CD4-positive, alpha-beta T cell (primary cell): ENCODE data around the gene ALOX15B. TPM values are rescaled to one million over a fixed set of nuclear protein-coding genes. Genes with fewer than 3 reads are reported as not detected.
"Not testable (repeated sequence)": the region's sequence is repeated elsewhere in the genome, so short reads cannot be mapped to it uniquely, and the experiment has no call there.

Experiments
- ATAC-seq: fragments of 200-7000 bp; cut with Tn5 transposase; one replicate; pipeline ENCODE4 v1.10.0; 2022; ENCODE audit warnings: mild to moderate bottlenecking; ENCODE audit not compliant: poor library complexity
- CTCF ChIA-PET: fragments of 350-600 bp; sonication (Branson Sonifier 250); formaldehyde crosslinking; loops from one replicate; lab custom pipeline; 2021; ENCODE audit warnings: antibody characterized with exemption, inconsistent platforms; lab: Charles Lee
- POLR2A ChIA-PET: fragments of 350-600 bp; sonication (Branson Sonifier 250); formaldehyde crosslinking; loops from one replicate; lab custom pipeline; 2021; ENCODE audit warnings: antibody characterized with exemption, inconsistent platforms; lab: Charles Lee
- DNase-seq, 14 experiments: peaks; one replicate each; pipeline ENCODE4 v3.0.0-alpha.2; 2013 to 2020; ENCODE audit warnings: mixed read lengths in 2 of 14
- H3K27ac ChIP-seq, 2 donors: one replicate each; pipeline versions ENCODE4 v1.5.1 to v1.7.0; 2013; ENCODE audit warnings: low read length in 2 of 2, low read depth in 1 of 2, mild to moderate bottlenecking in 1 of 2
- H3K27me3 ChIP-seq, 2 experiments: 1 replicate in 1 of 2; 2 replicates in 1 of 2; pipeline versions ENCODE4 v1.6.1 to v1.7.0; 2013; ENCODE audit warnings: low read length in 2 of 2, control low read depth in 1 of 2, mild to moderate bottlenecking in 1 of 2, moderate library complexity in 1 of 2; ENCODE audit not compliant: insufficient read depth in 2 of 2, control insufficient read depth in 1 of 2
- H3K36me3 ChIP-seq: one replicate; pipeline ENCODE4 v1.6.1; 2013; ENCODE audit warnings: low read length, control low read depth; ENCODE audit not compliant: insufficient read depth
- H3K4me1 ChIP-seq: one replicate; pipeline ENCODE4 v1.6.1; 2013; ENCODE audit warnings: low read length, control low read depth; ENCODE audit not compliant: insufficient read depth
- H3K4me3 ChIP-seq: one replicate; pipeline ENCODE4 v1.5.1; 2013; ENCODE audit warnings: mild to moderate bottlenecking, low read length, moderate library complexity
- H3K9me3 ChIP-seq, 2 experiments: 1 replicate in 1 of 2; 2 replicates in 1 of 2; pipeline versions ENCODE4 v1.6.1 to v1.7.0; 2013; ENCODE audit warnings: low read length in 2 of 2, mild to moderate bottlenecking in 2 of 2, control low read depth in 1 of 2, moderate library complexity in 1 of 2; ENCODE audit not compliant: control insufficient read depth in 1 of 2, insufficient read depth in 1 of 2
- H3K27ac Mint-ChIP-seq: one replicate; pipeline ENCODE4 v1.8.0; 2020; ENCODE audit warnings: mixed read lengths
- H3K27me3 Mint-ChIP-seq: one replicate; pipeline ENCODE4 v1.8.0; 2021; ENCODE audit warnings: mixed read lengths
- H3K36me3 Mint-ChIP-seq: one replicate; pipeline ENCODE4 v1.8.0; 2021; ENCODE audit warnings: low read depth, mixed read lengths
- H3K4me1 Mint-ChIP-seq: one replicate; pipeline ENCODE4 v1.8.0; 2021; ENCODE audit warnings: low read depth, mixed read lengths
- H3K4me3 Mint-ChIP-seq: one replicate; pipeline ENCODE4 v1.8.0; 2020; ENCODE audit warnings: mild to moderate bottlenecking, mixed read lengths
- H3K9me3 Mint-ChIP-seq: one replicate; pipeline ENCODE4 v1.8.0; 2020; ENCODE audit warnings: mixed read lengths
- CTCF ChIP-seq: fragments of 200-600 bp; IDR thresholded peaks from one replicate; pipeline ENCODE4 v1.8.0; 2022; ENCODE audit warnings: antibody characterized with exemption, mild to moderate bottlenecking
- intact Hi-C, 2 experiments: fragments of 100-400 bp; cut with DNase I in 1 of 2; cut with micrococcal nuclease in 1 of 2; formaldehyde crosslinking; loops; one replicate each; pipeline versions ENCODE4 v1.15.1 to v1.9.0; 2023 to 2025; cut with DNase I, micrococcal nuclease
- total RNA-seq, 174 experiments: library from RNA in 2 of 174; stranded (reverse) in 2 of 174; gene quantifications; one replicate each; pipeline ENCODE4 v1.2.3 and lab custom pipeline; 2021 to 2026

Gene ALOX15B
- total RNA-seq, 2 experiments from 2014 or later = not detected

GRCh38 chr17:8060274-8060673 lies 21.4 kb downstream of the ALOX15B start:
- POLR2A ChIA-PET = interaction anchor here (1.0 to 1.2 kb wide), 5 partner anchors 13 to 162 kb away, joined by 3 to 9 read pairs (median 3); partner anchors contain the start of gene BORCS6
- ATAC-seq = peak; percentile 58
- peak in 13 of 14 experiments; percentile 26 to 85 (median 48) for DNase-seq
- Histone ChIP-seq H3K4me1 (peaks cover 15% of the 10 kb centered on the region), H3K9me3 (no peaks in the 10 kb centered on the region), H3K27ac (no peak overlapping the region), H3K4me3 (no peak overlapping the region), H3K36me3 (no peaks in the 10 kb centered on the region), H3K27me3 (peaks cover 20 to 58% of the 10 kb centered on the region in 2 experiments)
- Mint-ChIP-seq H3K36me3 (no peaks in the 10 kb centered on the region), H3K27me3 (peaks cover 77% of the 10 kb centered on the region), H3K27ac (no peak overlapping the region), H3K4me3 (no peak overlapping the region), H3K4me1 (no peaks in the 10 kb centered on the region), H3K9me3 (no peaks in the 10 kb centered on the region)
- CTCF ChIA-PET = interaction anchor here (0.7 to 5.0 kb wide), 17 partner anchors 9 to 725 kb away, joined by 3 to 59 read pairs (median 3); partner anchors contain the start of gene PER1
- peak; percentile 86 for TF ChIP-seq CTCF
- intact Hi-C loops = loop anchor here (1.0 to 10.0 kb wide), 6 partner anchors 50 to 937 kb away; no protein-coding TSS in a partner anchor

- H3K4me1 ChIP-seq, H3K36me3 Mint-ChIP-seq, H3K27ac ChIP-seq, DNase-seq, H3K9me3 ChIP-seq, H3K9me3 Mint-ChIP-seq, H3K27ac Mint-ChIP-seq, ATAC-seq, H3K4me1 Mint-ChIP-seq, H3K4me3 Mint-ChIP-seq, H3K4me3 ChIP-seq, H3K36me3 ChIP-seq: not testable (repeated sequence)
- ChIA-PET POLR2A (interaction anchor here (0.5 to 1.1 kb wide), 3 partner anchors 12 to 92 kb away, joined by 3 to 4 read pairs (median 4); no protein-coding TSS in a partner anchor), CTCF (interaction anchor here (2.0 to 5.0 kb wide), 3 partner anchors 12 to 57 kb away, joined by 6 to 59 read pairs (median 24); no protein-coding TSS in a partner anchor)
- peaks cover 71% of the 10 kb centered on the region for H3K27me3 Mint-ChIP-seq
- peaks cover 20 to 58% of the 10 kb centered on the region in 2 experiments for H3K27me3 ChIP-seq
- intact Hi-C loops = loop anchor here (2.0 to 10.0 kb wide), 4 partner anchors 685 to 935 kb away; no protein-coding TSS in a partner anchor
Measured at GRCh38 chr17:8061851-8062250, 23.0 kb downstream of the ALOX15B start.

GRCh38 chr17:8062435-8062806 lies 23.6 kb downstream of the ALOX15B start:
- no peak for DNase-seq
- no peak for TF ChIP-seq CTCF
- intact Hi-C loops = loop anchor here (5.0 to 10.0 kb wide), 3 partner anchors 685 to 935 kb away; no protein-coding TSS in a partner anchor
- H3K36me3 Mint-ChIP-seq = no peaks in the 10 kb centered on the region
- POLR2A ChIA-PET = interaction anchor here (0.5 kb wide), 1 partner anchor 92 kb away, joined by 3 read pairs; no protein-coding TSS in a partner anchor
- no peak for ATAC-seq
- H3K4me1 ChIP-seq = peaks cover 5% of the 10 kb centered on the region
- peaks cover 20 to 58% of the 10 kb centered on the region in 2 experiments for H3K27me3 ChIP-seq
- H3K36me3 ChIP-seq = no peaks in the 10 kb centered on the region
- no peak overlapping the region for H3K27ac Mint-ChIP-seq
- H3K9me3 ChIP-seq = no peaks in the 10 kb centered on the region
- H3K9me3 Mint-ChIP-seq = no peaks in the 10 kb centered on the region
- H3K27ac ChIP-seq = no peak overlapping the region
- H3K4me3 Mint-ChIP-seq = no peak overlapping the region
- CTCF ChIA-PET = interaction anchor here (4.4 to 5.0 kb wide), 2 partner anchors 12 to 17 kb away, joined by 24 to 59 read pairs; no protein-coding TSS in a partner anchor
- H3K4me3 ChIP-seq = no peak overlapping the region
- no peaks in the 10 kb centered on the region for H3K4me1 Mint-ChIP-seq
- peaks cover 68% of the 10 kb centered on the region for H3K27me3 Mint-ChIP-seq
